Measurements from ENCODE around the gene CEACAM5.
"Not testable (repeated sequence)": the region's sequence is repeated elsewhere in the genome, so short reads cannot be mapped to it uniquely, and the experiment has no call there.

Gene CEACAM5

GRCh38 chr19:41740415-41741243 lies 32.2 kb downstream of the CEACAM5 start:
- H3K36me3 ChIP-seq (ENCODE audit: control insufficient read depth, insufficient read depth, low read length), result no peaks in the 10 kb centered on the region
- H3K4me3 ChIP-seq (ENCODE audit: extremely low read depth, insufficient read depth, low read length, poor library complexity, severe bottlenecking), result no peak overlapping the region
- 68 to 71% methylated on average over 5 of the region's 5 CpGs for WGBS, 2 experiments (ENCODE audit: insufficient coverage in 2 of 2)
- no peaks in the 10 kb centered on the region for H3K9me3 ChIP-seq (ENCODE audit: control insufficient read depth, low read length)
- H3K4me1 ChIP-seq (ENCODE audit: control insufficient read depth, insufficient read depth, low read length, poor library complexity, severe bottlenecking), result no peaks in the 10 kb centered on the region
- H3K27ac ChIP-seq (ENCODE audit: low read depth, low read length, severe bottlenecking), result no peak overlapping the region

GRCh38 chr19:41741244-41741554 lies 32.8 kb downstream of the CEACAM5 start:
- no peak overlapping the region for H3K27ac ChIP-seq (ENCODE audit: low read depth, low read length, severe bottlenecking)
- 60 to 65% methylated on average over 1 to 2 of the region's 2 CpGs for WGBS, 2 experiments (ENCODE audit: insufficient coverage in 2 of 2)
- no peaks in the 10 kb centered on the region for H3K36me3 ChIP-seq (ENCODE audit: control insufficient read depth, insufficient read depth, low read length)
- H3K9me3 ChIP-seq (ENCODE audit: control insufficient read depth, low read length), result no peaks in the 10 kb centered on the region
- no peaks in the 10 kb centered on the region for H3K4me1 ChIP-seq (ENCODE audit: control insufficient read depth, insufficient read depth, low read length, poor library complexity, severe bottlenecking)
- H3K4me3 ChIP-seq (ENCODE audit: extremely low read depth, insufficient read depth, low read length, poor library complexity, severe bottlenecking), result no peak overlapping the region

DNA sequence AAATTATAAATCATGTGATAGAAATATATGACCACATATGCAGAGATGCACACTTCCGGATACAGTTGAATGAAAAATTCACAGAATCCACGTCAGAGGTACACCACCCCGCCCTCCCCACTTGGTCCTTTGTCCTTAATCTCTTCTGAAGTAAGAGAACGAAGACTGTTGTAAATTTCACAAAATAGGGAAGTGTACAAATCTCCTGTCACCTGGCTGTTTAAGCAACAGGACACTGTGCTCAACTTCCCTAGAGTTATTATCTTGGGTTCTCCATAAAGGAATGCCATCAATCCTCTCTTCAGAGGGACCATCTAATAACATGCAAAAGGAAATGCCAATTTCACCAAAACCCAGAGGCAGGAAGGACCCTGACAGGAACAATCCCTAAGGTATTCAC lies 36.4 kb downstream of the CEACAM5 start:
- Histone ChIP-seq H3K27ac (ENCODE audit: low read depth, low read length, severe bottlenecking) (no peak overlapping the region), H3K4me3 (ENCODE audit: extremely low read depth, insufficient read depth, low read length, poor library complexity, severe bottlenecking) (no peak overlapping the region), H3K36me3 (ENCODE audit: control insufficient read depth, insufficient read depth, low read length) (no peaks in the 10 kb centered on the region), H3K9me3 (ENCODE audit: control insufficient read depth, low read length) (no peaks in the 10 kb centered on the region), H3K4me1 (ENCODE audit: control insufficient read depth, insufficient read depth, low read length, poor library complexity, severe bottlenecking) (no peaks in the 10 kb centered on the region)
- WGBS, 2 experiments (ENCODE audit: insufficient coverage in 2 of 2), result 66% methylated on average over 3 of the region's 4 CpGs; no CpG with 5 or more reads in 1 of the 2 experiments

GRCh38 chr19:41745756-41746155 lies 37.3 kb downstream of the CEACAM5 start:
- no peaks in the 10 kb centered on the region for H3K36me3 ChIP-seq (ENCODE audit: control insufficient read depth, insufficient read depth, low read length)
- no peak overlapping the region for H3K27ac ChIP-seq (ENCODE audit: low read depth, low read length, severe bottlenecking)
- WGBS, 2 experiments (ENCODE audit: insufficient coverage in 2 of 2), result 72 to 93% methylated on average over 2 to 3 of the region's 5 CpGs
- no peak overlapping the region for H3K4me3 ChIP-seq (ENCODE audit: extremely low read depth, insufficient read depth, low read length, poor library complexity, severe bottlenecking)
- no peaks in the 10 kb centered on the region for H3K4me1 ChIP-seq (ENCODE audit: control insufficient read depth, insufficient read depth, low read length, poor library complexity, severe bottlenecking)
- no peaks in the 10 kb centered on the region for H3K9me3 ChIP-seq (ENCODE audit: control insufficient read depth, low read length)

GRCh38 chr19:41746593-41747227 lies 38.3 kb downstream of the CEACAM5 start:
- no peaks in the 10 kb centered on the region for H3K4me1 ChIP-seq (ENCODE audit: control insufficient read depth, insufficient read depth, low read length, poor library complexity, severe bottlenecking)
- 48 to 59% methylated on average over 3 to 4 of the region's 11 CpGs for WGBS, 2 experiments (ENCODE audit: insufficient coverage in 2 of 2)

DNA sequence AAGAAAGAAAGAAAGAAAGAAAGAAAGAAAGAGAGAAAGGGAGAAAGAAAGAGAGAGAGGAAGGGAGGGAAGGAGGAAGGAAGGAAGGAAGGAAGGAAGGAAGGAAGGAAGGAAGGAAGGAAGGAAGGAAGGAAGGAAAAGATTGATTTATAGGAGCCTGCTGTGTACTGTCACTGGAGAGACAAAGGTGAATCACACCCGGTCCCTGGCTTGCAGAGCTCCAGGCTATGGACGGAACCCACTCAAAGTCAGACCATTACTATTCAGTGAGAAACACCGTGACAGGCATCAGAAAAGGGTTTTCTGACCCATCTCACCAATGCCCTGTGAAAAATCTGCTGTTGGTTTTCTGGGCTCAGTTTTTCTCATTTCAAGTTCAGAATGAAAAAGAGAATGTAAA lies 39.6 kb downstream of the CEACAM5 start:
- H3K4me1 ChIP-seq (ENCODE audit: control insufficient read depth, insufficient read depth, low read length, poor library complexity, severe bottlenecking), result no peaks in the 10 kb centered on the region
- no peaks in the 10 kb centered on the region for H3K36me3 ChIP-seq (ENCODE audit: control insufficient read depth, insufficient read depth, low read length)
- H3K4me3 ChIP-seq (ENCODE audit: extremely low read depth, insufficient read depth, low read length, poor library complexity, severe bottlenecking), result no peak overlapping the region
- WGBS, 2 experiments (ENCODE audit: insufficient coverage in 2 of 2), result 36 to 58% methylated on average over 2 to 3 of the region's 3 CpGs
- H3K27ac ChIP-seq (ENCODE audit: low read depth, low read length, severe bottlenecking), result no peak overlapping the region
- no peaks in the 10 kb centered on the region for H3K9me3 ChIP-seq (ENCODE audit: control insufficient read depth, low read length)

More at GRCh38 chr19:41746593-41747227, 38.3 kb downstream of the CEACAM5 start:
- Histone ChIP-seq H3K27ac (ENCODE audit: low read depth, low read length, severe bottlenecking) (no peak overlapping the region), H3K4me3 (ENCODE audit: extremely low read depth, insufficient read depth, low read length, poor library complexity, severe bottlenecking) (no peak overlapping the region), H3K36me3 (ENCODE audit: control insufficient read depth, insufficient read depth, low read length) (no peaks in the 10 kb centered on the region), H3K9me3 (ENCODE audit: control insufficient read depth, low read length) (no peaks in the 10 kb centered on the region)

GRCh38 chr19:41750248-41751134 lies 42.1 kb downstream of the CEACAM5 start:
- H3K4me1 ChIP-seq (ENCODE audit: control insufficient read depth, insufficient read depth, low read length, poor library complexity, severe bottlenecking); H3K36me3 ChIP-seq (ENCODE audit: control insufficient read depth, insufficient read depth, low read length); H3K4me3 ChIP-seq (ENCODE audit: extremely low read depth, insufficient read depth, low read length, poor library complexity, severe bottlenecking); H3K27ac ChIP-seq (ENCODE audit: low read depth, low read length, severe bottlenecking); H3K9me3 ChIP-seq (ENCODE audit: control insufficient read depth, low read length): not testable (repeated sequence)
- 50 to 60% methylated on average over 2 of the region's 10 CpGs for WGBS, 2 experiments (ENCODE audit: insufficient coverage in 2 of 2)

DNA sequence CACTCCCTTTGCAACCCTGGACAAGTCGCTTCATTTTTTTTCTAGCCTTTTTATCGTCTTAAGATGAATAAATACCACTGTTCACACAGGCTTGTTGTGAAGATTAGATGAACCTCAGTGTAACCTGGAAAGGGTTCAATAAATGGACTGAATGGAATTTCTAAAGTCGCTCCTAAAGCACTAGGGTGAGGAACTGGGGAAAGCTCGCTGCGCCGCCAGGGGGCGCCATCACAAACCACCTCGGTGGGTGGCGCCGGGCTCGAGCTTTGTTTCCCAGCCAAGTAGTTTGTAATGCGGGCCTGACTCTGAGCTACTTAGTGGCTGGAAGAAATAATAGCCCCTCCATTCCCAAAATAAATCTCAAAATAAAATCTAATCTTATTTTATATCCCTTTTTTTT lies 44.7 kb downstream of the CEACAM5 start:
- Histone ChIP-seq H3K4me1 (ENCODE audit: control insufficient read depth, insufficient read depth, low read length, poor library complexity, severe bottlenecking) (no peaks in the 10 kb centered on the region), H3K4me3 (ENCODE audit: extremely low read depth, insufficient read depth, low read length, poor library complexity, severe bottlenecking) (no peak overlapping the region), H3K36me3 (ENCODE audit: control insufficient read depth, insufficient read depth, low read length) (no peaks in the 10 kb centered on the region), H3K9me3 (ENCODE audit: control insufficient read depth, low read length) (no peaks in the 10 kb centered on the region), H3K27ac (ENCODE audit: low read depth, low read length, severe bottlenecking) (no peak overlapping the region)
- WGBS, 2 experiments (ENCODE audit: insufficient coverage in 2 of 2), result 0 to 8% methylated on average over 2 to 9 of the region's 12 CpGs

GRCh38 chr19:41753936-41754529 lies 45.6 kb downstream of the CEACAM5 start:
- Histone ChIP-seq H3K4me1 (ENCODE audit: control insufficient read depth, insufficient read depth, low read length, poor library complexity, severe bottlenecking) (no peaks in the 10 kb centered on the region), H3K27ac (ENCODE audit: low read depth, low read length, severe bottlenecking) (no peak overlapping the region), H3K36me3 (ENCODE audit: control insufficient read depth, insufficient read depth, low read length) (no peaks in the 10 kb centered on the region), H3K4me3 (ENCODE audit: extremely low read depth, insufficient read depth, low read length, poor library complexity, severe bottlenecking) (no peak overlapping the region), H3K9me3 (ENCODE audit: control insufficient read depth, low read length) (no peaks in the 10 kb centered on the region)
- WGBS, 2 experiments (ENCODE audit: insufficient coverage in 2 of 2), result 10 to 19% methylated on average over 2 of the region's 4 CpGs

DNA sequence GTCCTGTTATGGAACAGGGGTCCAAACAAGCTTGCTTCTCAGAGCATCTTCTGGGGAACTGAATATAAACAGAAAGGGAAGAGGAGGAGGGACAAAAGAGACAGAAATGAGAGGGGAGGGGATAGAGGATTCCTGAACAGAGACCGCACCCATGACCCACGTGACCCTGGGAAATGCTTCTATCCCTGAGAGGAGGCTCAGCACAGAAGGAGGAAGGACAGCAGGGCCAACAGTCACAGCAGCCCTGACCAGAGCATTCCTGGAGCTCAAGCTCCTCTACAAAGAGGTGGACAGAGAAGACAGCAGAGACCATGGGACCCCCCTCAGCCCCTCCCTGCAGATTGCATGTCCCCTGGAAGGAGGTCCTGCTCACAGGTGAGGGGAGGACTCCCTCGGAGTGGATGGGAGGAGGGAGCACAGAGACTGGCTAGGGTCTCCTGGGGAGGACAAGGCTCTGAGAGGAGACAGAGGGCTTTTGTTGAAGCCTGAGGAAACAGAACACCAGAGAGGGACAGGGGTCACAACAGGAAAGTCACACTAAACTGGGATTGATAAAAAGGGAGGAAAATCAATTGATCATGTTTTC lies 47.0 kb downstream of the CEACAM5 start, which contains the start of gene CEACAM6:
CEACAM6 (plus strand) TSS at position 203 of the 586 bp plus-strand sequence; CDS start at position 312, 109 bp downstream.
- Histone ChIP-seq H3K36me3 (ENCODE audit: control insufficient read depth, insufficient read depth, low read length) (no peaks in the 10 kb centered on the region), H3K9me3 (ENCODE audit: control insufficient read depth, low read length) (no peaks in the 10 kb centered on the region), H3K4me3 (ENCODE audit: extremely low read depth, insufficient read depth, low read length, poor library complexity, severe bottlenecking) (no peak within 1 kb of the TSS), H3K4me1 (ENCODE audit: control insufficient read depth, insufficient read depth, low read length, poor library complexity, severe bottlenecking) (no peaks in the 10 kb centered on the region), H3K27ac (ENCODE audit: low read depth, low read length, severe bottlenecking) (no peak within 1 kb of the TSS)
- 33 to 57% methylated on average over 3 of the region's 3 CpGs for WGBS, 2 experiments (ENCODE audit: insufficient coverage in 2 of 2)
